Measurements from ENCODE around the gene ZNF670. TPM values are rescaled to one million over a fixed set of nuclear protein-coding genes. Genes with fewer than 3 reads are reported as not detected.

ZNF670 gene
- polyA plus RNA-seq, 1 donor = 2.4 TPM

GRCh38 chr1:247115141-247115510 lies 36.5 kb upstream of the ZNF670 start:
- H3K4me1 ChIP-seq (ENCODE audit: control insufficient read depth, insufficient read depth, low read length) = no peaks in the 10 kb centered on the region
- H3K27me3 ChIP-seq (ENCODE audit: control insufficient read depth, insufficient read depth, low read length) = peaks cover 22% of the 10 kb centered on the region
- no peaks in the 10 kb centered on the region for H3K36me3 ChIP-seq (ENCODE audit: control insufficient read depth, insufficient read depth, low read length)
- DNase-seq = no peak
- H3K4me3 ChIP-seq (ENCODE audit: low read length) = no peak overlapping the region
- no peak overlapping the region for H3K27ac ChIP-seq (ENCODE audit: low read length)
- WGBS (ENCODE audit: insufficient coverage, low lambda C conversion rate) = 81% methylated on average over 3 of the region's 7 CpGs
- H3K9me3 ChIP-seq (ENCODE audit: control insufficient read depth, low read depth, low read length) = peaks cover 5% of the 10 kb centered on the region

GRCh38 chr1:247114351-247115140 lies 35.9 kb upstream of the ZNF670 start:
- Histone ChIP-seq H3K9me3 (ENCODE audit: control insufficient read depth, low read depth, low read length) (peaks cover 3% of the 10 kb centered on the region), H3K36me3 (ENCODE audit: control insufficient read depth, insufficient read depth, low read length) (no peaks in the 10 kb centered on the region), H3K4me1 (ENCODE audit: control insufficient read depth, insufficient read depth, low read length) (no peaks in the 10 kb centered on the region), H3K27ac (ENCODE audit: low read length) (no peak overlapping the region), H3K4me3 (ENCODE audit: low read length) (no peak overlapping the region), H3K27me3 (ENCODE audit: control insufficient read depth, insufficient read depth, low read length) (peaks cover 26% of the 10 kb centered on the region)
- no peak for DNase-seq
- no CpG with 5 or more reads among the region's 13 CpGs for WGBS (ENCODE audit: insufficient coverage, low lambda C conversion rate)

- H3K4me3 ChIP-seq (ENCODE audit: low read length) = no peak overlapping the region
- DNase-seq = no peak
- WGBS (ENCODE audit: insufficient coverage, low lambda C conversion rate) = no CpG with 5 or more reads among the region's 5 CpGs
- peaks cover 3% of the 10 kb centered on the region for H3K9me3 ChIP-seq (ENCODE audit: control insufficient read depth, low read depth, low read length)
- no peak overlapping the region for H3K27ac ChIP-seq (ENCODE audit: low read length)
- peaks cover 27% of the 10 kb centered on the region for H3K27me3 ChIP-seq (ENCODE audit: control insufficient read depth, insufficient read depth, low read length)
- H3K36me3 ChIP-seq (ENCODE audit: control insufficient read depth, insufficient read depth, low read length) = no peaks in the 10 kb centered on the region
- no peaks in the 10 kb centered on the region for H3K4me1 ChIP-seq (ENCODE audit: control insufficient read depth, insufficient read depth, low read length)
Observed at GRCh38 chr1:247113733-247114271, 35.2 kb upstream of the ZNF670 start.

- no CpG with 5 or more reads among the region's 5 CpGs for WGBS (ENCODE audit: insufficient coverage, low lambda C conversion rate)
- no peaks in the 10 kb centered on the region for H3K36me3 ChIP-seq (ENCODE audit: control insufficient read depth, insufficient read depth, low read length)
- no peak for DNase-seq
- peaks cover 3% of the 10 kb centered on the region for H3K9me3 ChIP-seq (ENCODE audit: control insufficient read depth, low read depth, low read length)
- H3K4me1 ChIP-seq (ENCODE audit: control insufficient read depth, insufficient read depth, low read length) = no peaks in the 10 kb centered on the region
- H3K27ac ChIP-seq (ENCODE audit: low read length) = no peak overlapping the region
- H3K4me3 ChIP-seq (ENCODE audit: low read length) = no peak overlapping the region
- peaks cover 32% of the 10 kb centered on the region for H3K27me3 ChIP-seq (ENCODE audit: control insufficient read depth, insufficient read depth, low read length)
Observed at GRCh38 chr1:247113094-247113497, 34.5 kb upstream of the ZNF670 start.

GRCh38 chr1:247112479-247112781 lies 33.8 kb upstream of the ZNF670 start:
- no peak overlapping the region for H3K27ac ChIP-seq (ENCODE audit: low read length)
- no peaks in the 10 kb centered on the region for H3K4me1 ChIP-seq (ENCODE audit: control insufficient read depth, insufficient read depth, low read length)
- peak overlapping the region; percentile 56 for H3K4me3 ChIP-seq (ENCODE audit: low read length)
- H3K27me3 ChIP-seq (ENCODE audit: control insufficient read depth, insufficient read depth, low read length) = peaks cover 36% of the 10 kb centered on the region
- DNase-seq = no peak
- H3K9me3 ChIP-seq (ENCODE audit: control insufficient read depth, low read depth, low read length) = peaks cover 3% of the 10 kb centered on the region
- no CpG with 5 or more reads among the region's 9 CpGs for WGBS (ENCODE audit: insufficient coverage, low lambda C conversion rate)
- H3K36me3 ChIP-seq (ENCODE audit: control insufficient read depth, insufficient read depth, low read length) = no peaks in the 10 kb centered on the region

GRCh38 chr1:247111700-247112478 lies 33.3 kb upstream of the ZNF670 start:
- H3K27me3 ChIP-seq (ENCODE audit: control insufficient read depth, insufficient read depth, low read length) = peaks cover 36% of the 10 kb centered on the region
- peak; percentile 20 to 61 for DNase-seq
- no peaks in the 10 kb centered on the region for H3K36me3 ChIP-seq (ENCODE audit: control insufficient read depth, insufficient read depth, low read length)
- peaks cover 3% of the 10 kb centered on the region for H3K9me3 ChIP-seq (ENCODE audit: control insufficient read depth, low read depth, low read length)
- H3K4me3 ChIP-seq (ENCODE audit: low read length) = peak overlapping the region; percentile 56
- H3K27ac ChIP-seq (ENCODE audit: low read length) = peak overlapping the region; percentile 38
- H3K4me1 ChIP-seq (ENCODE audit: control insufficient read depth, insufficient read depth, low read length) = no peaks in the 10 kb centered on the region
- no CpG with 5 or more reads among the region's 78 CpGs for WGBS (ENCODE audit: insufficient coverage, low lambda C conversion rate)

- no peaks in the 10 kb centered on the region for H3K4me1 ChIP-seq (ENCODE audit: control insufficient read depth, insufficient read depth, low read length)
- peaks cover 3% of the 10 kb centered on the region for H3K9me3 ChIP-seq (ENCODE audit: control insufficient read depth, low read depth, low read length)
- peak overlapping the region; percentile 47 for H3K4me3 ChIP-seq (ENCODE audit: low read length)
- DNase-seq = peak in 1 of 2 donors; percentile 52
- WGBS (ENCODE audit: insufficient coverage, low lambda C conversion rate) = no CpG with 5 or more reads among the region's 62 CpGs
- no peak overlapping the region for H3K27ac ChIP-seq (ENCODE audit: low read length)
- peaks cover 42% of the 10 kb centered on the region for H3K27me3 ChIP-seq (ENCODE audit: control insufficient read depth, insufficient read depth, low read length)
- H3K36me3 ChIP-seq (ENCODE audit: control insufficient read depth, insufficient read depth, low read length) = no peaks in the 10 kb centered on the region
Observed at GRCh38 chr1:247111259-247111699, 32.7 kb upstream of the ZNF670 start.

- WGBS (ENCODE audit: insufficient coverage, low lambda C conversion rate) = no CpG with 5 or more reads among the region's 30 CpGs
- peaks cover 47% of the 10 kb centered on the region for H3K27me3 ChIP-seq (ENCODE audit: control insufficient read depth, insufficient read depth, low read length)
- H3K27ac ChIP-seq (ENCODE audit: low read length) = no peak overlapping the region
- H3K36me3 ChIP-seq (ENCODE audit: control insufficient read depth, insufficient read depth, low read length) = no peaks in the 10 kb centered on the region
- H3K9me3 ChIP-seq (ENCODE audit: control insufficient read depth, low read depth, low read length) = peaks cover 3% of the 10 kb centered on the region
- DNase-seq = no peak
- peak overlapping the region; percentile 47 for H3K4me3 ChIP-seq (ENCODE audit: low read length)
- no peaks in the 10 kb centered on the region for H3K4me1 ChIP-seq (ENCODE audit: control insufficient read depth, insufficient read depth, low read length)
Observed at GRCh38 chr1:247110627-247111258, 32.1 kb upstream of the ZNF670 start.

GRCh38 chr1:247107694-247108093 lies 29.1 kb upstream of the ZNF670 start:
- Histone ChIP-seq H3K4me1 (ENCODE audit: control insufficient read depth, insufficient read depth, low read length) (no peaks in the 10 kb centered on the region), H3K9me3 (ENCODE audit: control insufficient read depth, low read depth, low read length) (peaks cover 7% of the 10 kb centered on the region), H3K27ac (ENCODE audit: low read length) (no peak overlapping the region), H3K4me3 (ENCODE audit: low read length) (no peak overlapping the region), H3K36me3 (ENCODE audit: control insufficient read depth, insufficient read depth, low read length) (no peaks in the 10 kb centered on the region), H3K27me3 (ENCODE audit: control insufficient read depth, insufficient read depth, low read length) (peaks cover 44% of the 10 kb centered on the region)
- WGBS (ENCODE audit: insufficient coverage, low lambda C conversion rate) = no CpG with 5 or more reads among the region's 7 CpGs
- DNase-seq = no peak

- peaks cover 4% of the 10 kb centered on the region for H3K9me3 ChIP-seq (ENCODE audit: control insufficient read depth, low read depth, low read length)
- peaks cover 7% of the 10 kb centered on the region for H3K36me3 ChIP-seq (ENCODE audit: control insufficient read depth, insufficient read depth, low read length)
- H3K4me3 ChIP-seq (ENCODE audit: low read length) = no peak overlapping the region
- no peak overlapping the region for H3K27ac ChIP-seq (ENCODE audit: low read length)
- H3K4me1 ChIP-seq (ENCODE audit: control insufficient read depth, insufficient read depth, low read length) = no peaks in the 10 kb centered on the region
- DNase-seq = no peak
- 100% methylated on average over 1 of the region's 15 CpGs for WGBS (ENCODE audit: insufficient coverage, low lambda C conversion rate)
- peaks cover 33% of the 10 kb centered on the region for H3K27me3 ChIP-seq (ENCODE audit: control insufficient read depth, insufficient read depth, low read length)
Observed at GRCh38 chr1:247105966-247106365, 27.4 kb upstream of the ZNF670 start.

All from large intestine (tissue), 3 donors.